Transverse colon (tissue), 4 donors: ENCODE results near the gene OPA1. TPM values are rescaled to one million over a fixed set of nuclear protein-coding genes. Genes with fewer than 3 reads are reported as not detected.

Experiments used
- DNase-seq: peaks from one replicate; pipeline ENCODE4 v3.0.0-alpha.2; 2019
- H3K27ac ChIP-seq, 4 donors: fragments of 200-600 bp; sonication (generic); 2 replicates each; pipeline ENCODE4 v1.5.1; 2016 to 2018; ENCODE audit warnings: inconsistent platforms in 4 of 4
- H3K27me3 ChIP-seq: fragments of 200-600 bp; sonication (generic); 2 replicates; pipeline ENCODE4 v1.5.1; 2017; ENCODE audit warnings: inconsistent platforms
- H3K36me3 ChIP-seq, 4 donors: fragments of 200-600 bp; sonication (generic); 2 replicates each; pipeline ENCODE4 v1.5.1; 2017 to 2019; ENCODE audit warnings: inconsistent platforms in 4 of 4
- H3K4me1 ChIP-seq, 4 donors: fragments of 200-600 bp; sonication (generic); 2 replicates each; pipeline ENCODE4 v1.5.1; 2017 to 2020; ENCODE audit warnings: inconsistent platforms in 4 of 4
- H3K4me3 ChIP-seq, 4 donors: fragments of 200-600 bp; sonication (generic); 1 replicate in 1 of 4; 2 replicates in 3 of 4; pipeline versions ENCODE4 v1.5.1 to v1.6.1; 2017 to 2019; ENCODE audit warnings: inconsistent platforms in 4 of 4
- H3K9me3 ChIP-seq, 2 donors: fragments of 200-600 bp; sonication (generic); 2 replicates each; pipeline ENCODE4 v1.5.1; 2017 to 2019; ENCODE audit warnings: inconsistent platforms in 2 of 2
- EP300 ChIP-seq: sonication (generic); formaldehyde crosslinking; IDR thresholded peaks from one replicate; pipeline ENCODE4 v1.6.1; 2017; ENCODE audit warnings: antibody characterized with exemption, low read depth
- POLR2A ChIP-seq: fragments of 450-650 bp; IDR thresholded peaks from one replicate; pipeline ENCODE4 v1.6.1; 2016; ENCODE audit warnings: antibody characterized with exemption, mild to moderate bottlenecking, moderate library complexity
- POLR2AphosphoS5 ChIP-seq, 3 donors: sonication (generic); formaldehyde crosslinking; IDR thresholded peaks; one replicate each; pipeline ENCODE4 v1.6.1; 2016; ENCODE audit warnings: antibody characterized with exemption in 3 of 3
- WGBS, 2 donors: methylation state at CpG; one replicate each; pipeline ENCODE4 v1.1.5; 2018; ENCODE audit warnings: low coverage in 1 of 2; 5-methylcytosine and 5-hydroxymethylcytosine counted together
- in situ Hi-C, 4 donors: fragments of 200-750 bp; cut with MboI; loops; one replicate each; pipeline versions ENCODE4 v1.15.0 to v1.15.1; 2017; ENCODE audit warnings: low sequenced_read_pairs in 3 of 4, low pct_ligation_motif_present in 1 of 4, low pct_unique_long_range_greater_than_20kb in 1 of 4
- intact Hi-C: fragments of 100-400 bp; cut with DNase I; formaldehyde crosslinking; loops from one replicate; pipeline ENCODE4 v1.15.1; 2023; ENCODE audit warnings: low total_unique reads
- total RNA-seq, 4 donors: library from RNA; depleted of rRNA; stranded (reverse); fragments of >200 nt; gene quantifications; one replicate each; pipeline ENCODE4 v1.1.0, GENCODE V29; 2016
- TF ChIP-seq, protein P1 (sequence below), 5 experiments: fragments of 200-600 bp in 3 of 5; fragments of 450-650 bp in 2 of 5; sonication (generic) in 3 of 5; IDR thresholded peaks; 1 replicate in 2 of 5; 2 replicates in 3 of 5; pipeline ENCODE4 v1.5.1; 2016 to 2017; ENCODE audit warnings: antibody characterized with exemption in 5 of 5, inconsistent platforms in 3 of 5, mild to moderate bottlenecking in 2 of 5, moderate library complexity in 1 of 5

OPA1 gene
- total RNA-seq, 4 donors from 2014 or later = 56.9 to 92.4 (median 69.8) TPM

- DNase-seq = no peak
- in situ Hi-C loops = no loop called here
- H3K27me3 ChIP-seq = no peaks in the 10 kb centered on the region
These were observed 127.2 kb downstream of the OPA1 start for GRCh38 chr3:193720169-193720568.

DNA sequence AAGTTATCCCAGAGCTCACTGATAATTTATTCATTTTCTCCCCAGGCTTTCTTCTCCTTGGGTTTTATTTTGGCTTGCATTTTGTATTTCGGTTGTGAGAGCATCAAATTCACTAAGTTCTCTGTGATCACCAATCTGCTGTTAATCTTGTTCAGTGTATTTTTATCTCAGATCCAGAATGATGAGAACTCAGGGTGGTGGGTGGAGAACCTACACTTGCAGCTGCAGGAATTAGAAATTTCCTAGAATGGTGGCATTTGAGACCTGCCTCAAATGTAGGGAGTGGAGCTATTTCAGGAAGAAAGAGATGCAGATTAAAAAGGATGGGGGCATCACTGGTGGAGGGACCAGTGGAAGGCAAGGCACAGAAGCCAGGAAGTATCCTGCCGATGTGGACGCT is 129.6 kb downstream of the OPA1 start:
- Histone ChIP-seq H3K27me3 (no peaks in the 10 kb centered on the region), H3K4me1 (no peaks in the 10 kb centered on the region), H3K36me3 (no peaks in the 10 kb centered on the region), H3K27ac (no peak overlapping the region), H3K4me3 (no peak overlapping the region), H3K9me3 (no peaks in the 10 kb centered on the region)
- in situ Hi-C loops (no loop called here), intact Hi-C loops (no loop called here)
- DNase-seq = no peak
- TF ChIP-seq POLR2A = no peak
- TF ChIP-seq, protein P1, sequence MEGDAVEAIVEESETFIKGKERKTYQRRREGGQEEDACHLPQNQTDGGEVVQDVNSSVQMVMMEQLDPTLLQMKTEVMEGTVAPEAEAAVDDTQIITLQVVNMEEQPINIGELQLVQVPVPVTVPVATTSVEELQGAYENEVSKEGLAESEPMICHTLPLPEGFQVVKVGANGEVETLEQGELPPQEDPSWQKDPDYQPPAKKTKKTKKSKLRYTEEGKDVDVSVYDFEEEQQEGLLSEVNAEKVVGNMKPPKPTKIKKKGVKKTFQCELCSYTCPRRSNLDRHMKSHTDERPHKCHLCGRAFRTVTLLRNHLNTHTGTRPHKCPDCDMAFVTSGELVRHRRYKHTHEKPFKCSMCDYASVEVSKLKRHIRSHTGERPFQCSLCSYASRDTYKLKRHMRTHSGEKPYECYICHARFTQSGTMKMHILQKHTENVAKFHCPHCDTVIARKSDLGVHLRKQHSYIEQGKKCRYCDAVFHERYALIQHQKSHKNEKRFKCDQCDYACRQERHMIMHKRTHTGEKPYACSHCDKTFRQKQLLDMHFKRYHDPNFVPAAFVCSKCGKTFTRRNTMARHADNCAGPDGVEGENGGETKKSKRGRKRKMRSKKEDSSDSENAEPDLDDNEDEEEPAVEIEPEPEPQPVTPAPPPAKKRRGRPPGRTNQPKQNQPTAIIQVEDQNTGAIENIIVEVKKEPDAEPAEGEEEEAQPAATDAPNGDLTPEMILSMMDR (IDR thresholded peaks at IDR 0.05) = no peak
- no peak for TF ChIP-seq EP300
- TF ChIP-seq POLR2AphosphoS5 (IDR thresholded peaks at IDR 0.05) = no peak
- 75 to 86% methylated on average over 1 to 3 of the region's 3 CpGs for WGBS, 2 donors

More at GRCh38 chr3:193720169-193720568, 127.2 kb downstream of the OPA1 start:
- no peaks in the 10 kb centered on the region for H3K9me3 ChIP-seq
- no peaks in the 10 kb centered on the region for H3K36me3 ChIP-seq
- no peak overlapping the region for H3K4me3 ChIP-seq
- intact Hi-C loops = no loop called here
- H3K4me1 ChIP-seq = no peaks in the 10 kb centered on the region
- WGBS, 2 donors = 90 to 98% methylated on average over 3 of the region's 3 CpGs
- TF ChIP-seq, protein P1 (IDR thresholded peaks at IDR 0.05) = no peak
- TF ChIP-seq POLR2AphosphoS5 (IDR thresholded peaks at IDR 0.05) = no peak
- no peak overlapping the region for H3K27ac ChIP-seq

DNA sequence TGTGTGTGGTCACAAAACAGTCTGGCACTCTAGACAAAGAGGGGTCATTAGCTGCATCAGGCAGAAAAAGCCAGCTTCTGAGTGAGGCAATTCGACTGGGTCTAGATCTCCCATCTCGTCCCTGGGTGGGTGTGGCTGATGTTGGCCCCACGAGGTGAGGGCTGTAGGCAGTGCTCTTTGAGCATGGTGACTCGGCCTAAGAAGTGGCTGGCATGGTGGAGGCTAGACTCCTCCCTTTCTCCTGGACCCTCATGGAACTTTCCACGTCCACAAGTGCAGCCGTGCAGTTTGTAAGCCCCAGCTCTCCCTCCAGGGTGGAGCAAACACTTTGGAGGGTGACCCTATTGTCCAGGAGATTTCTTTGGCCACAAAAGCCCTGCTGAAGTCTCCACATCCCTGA is 134.1 kb downstream of the OPA1 start:
- Histone ChIP-seq H3K27ac (no peak overlapping the region), H3K9me3 (no peaks in the 10 kb centered on the region), H3K27me3 (no peaks in the 10 kb centered on the region), H3K36me3 (no peaks in the 10 kb centered on the region), H3K4me1 (no peaks in the 10 kb centered on the region), H3K4me3 (no peak overlapping the region)
- no peak for DNase-seq
- in situ Hi-C loops = no loop called here
- no peak for TF ChIP-seq POLR2AphosphoS5 (IDR thresholded peaks at IDR 0.05)
- no peak for TF ChIP-seq EP300
- TF ChIP-seq POLR2A = no peak
- TF ChIP-seq, protein P1 (IDR thresholded peaks at IDR 0.05) = no peak
- intact Hi-C loops = no loop called here
- WGBS, 2 donors = 74% methylated on average over 6 of the region's 6 CpGs; no CpG with 5 or more reads in 1 of the 2 donors

- TF ChIP-seq POLR2AphosphoS5 (IDR thresholded peaks at IDR 0.05) (no peak), EP300 (no peak), POLR2A (no peak)
- TF ChIP-seq, protein P1 (IDR thresholded peaks at IDR 0.05) = no peak
- DNase-seq = no peak
- Histone ChIP-seq H3K9me3 (no peaks in the 10 kb centered on the region), H3K27me3 (no peaks in the 10 kb centered on the region), H3K4me3 (no peak overlapping the region), H3K36me3 (no peaks in the 10 kb centered on the region), H3K4me1 (no peaks in the 10 kb centered on the region), H3K27ac (no peak overlapping the region)
- in situ Hi-C loops (no loop called here), intact Hi-C loops (no loop called here)
- WGBS, 2 donors = 83 to 100% methylated on average over 1 to 7 of the region's 7 CpGs
These were observed 135.6 kb downstream of the OPA1 start for GRCh38 chr3:193728429-193729087.
